HCT116 (cell line): ENCODE measurements around the gene IL17RD. TPM values are rescaled to one million over a fixed set of nuclear protein-coding genes. Genes with fewer than 3 reads are reported as not detected.

Source experiments
- ATAC-seq: fragments of 200-7000 bp; cut with Tn5 transposase; 2 replicates; pipeline ENCODE4 v1.9.1; 2020; ENCODE audit warnings: mild to moderate bottlenecking, moderate library complexity
- BruUV-seq: library from RNA; stranded (reverse); fragments of 400-500 nt; replicated peaks from 2 replicates; lab custom pipeline; 2021; lab: Mats Ljungman, UMichigan
- CTCF ChIA-PET: fragments of 300-600 bp; sonication (Branson Sonifier 250); formaldehyde crosslinking; loops from one replicate; lab custom pipeline; 2021; ENCODE audit warnings: antibody characterized with exemption; lab: Charles Lee
- POLR2A ChIA-PET: fragments of 300-600, 350-600 bp; sonication (Branson Sonifier 250); formaldehyde crosslinking; loops from one replicate; lab custom pipeline; 2021; ENCODE audit warnings: antibody characterized with exemption; lab: Charles Lee
- RAD21 ChIA-PET, 2 experiments: fragments of 300-600 bp; sonication (Branson Sonifier 250); formaldehyde crosslinking; loops; one replicate each; lab custom pipeline; 2023; ENCODE audit warnings: low total read pairs in 2 of 2; ENCODE audit not compliant: uncharacterized antibody in 2 of 2, unreplicated experiment in 2 of 2, low non-redundant PET in 1 of 2; lab: Charles Lee
- DNase-seq: peaks from one replicate; pipeline ENCODE4 v3.0.0-alpha.2; 2010; ENCODE audit warnings: low read depth, low spot score
- H2AFZ ChIP-seq: fragments of 200-600 bp; shearing (Covaris generic), sonication (generic); 2 replicates; pipeline ENCODE4 v1.6.1; 2017; ENCODE audit warnings: low read depth, mixed run types, mixed read lengths, antibody characterized with exemption, low read length; ENCODE audit not compliant: poor library complexity, severe bottlenecking
- H3K27ac ChIP-seq: 2 replicates; pipeline ENCODE4 v1.5.1; 2012; ENCODE audit warnings: low read depth, low read length
- H3K27me3 ChIP-seq: fragments of 200-600 bp; sonication (generic); 2 replicates; pipeline ENCODE4 v1.6.1; 2016; ENCODE audit warnings: mixed run types, low read length, mixed read lengths; ENCODE audit not compliant: insufficient read depth
- H3K36me3 ChIP-seq, 2 experiments: fragments of 200-500 bp in 1 of 2; fragments of 200-600 bp in 1 of 2; sonication (Bioruptor generic) in 1 of 2; sonication (generic) in 1 of 2; 2 replicates each; pipeline versions ENCODE4 v1.5.1 to v1.6.1; 2014 to 2016; ENCODE audit warnings: low read length in 2 of 2, inconsistent platforms in 1 of 2, mixed read lengths in 1 of 2, mixed run types in 1 of 2; ENCODE audit not compliant: insufficient read depth in 2 of 2, control insufficient read depth in 1 of 2
- H3K4me1 ChIP-seq, 2 experiments: fragments of 200-600 bp in 1 of 2; sonication (generic) in 1 of 2; 2 replicates each; pipeline versions ENCODE4 v1.5.1 to v1.6.1; 2012 to 2017; ENCODE audit warnings: low read length in 2 of 2, inconsistent platforms in 1 of 2, mild to moderate bottlenecking in 1 of 2, mixed read lengths in 1 of 2, mixed run types in 1 of 2, moderate library complexity in 1 of 2; ENCODE audit not compliant: insufficient read depth in 2 of 2, control insufficient read depth in 1 of 2
- H3K4me2 ChIP-seq: fragments of 200-600 bp; sonication (generic); 2 replicates; pipeline ENCODE4 v1.6.1; 2017; ENCODE audit warnings: mixed run types, low read length, mixed read lengths
- H3K4me3 ChIP-seq, 2 experiments: fragments of 200-600 bp in 1 of 2; sonication (generic) in 1 of 2; replicated peaks in 1 of 2; 2 replicates each; pipeline ENCODE4 v1.5.1; 2011 to 2016; ENCODE audit warnings: low read length in 2 of 2, control low read depth in 1 of 2, low read depth in 1 of 2, mild to moderate bottlenecking in 1 of 2, mixed read lengths in 1 of 2, mixed run types in 1 of 2
- H3K79me2 ChIP-seq: fragments of 200-600 bp; sonication (generic); 2 replicates; pipeline ENCODE4 v1.6.1; 2017; ENCODE audit warnings: mild to moderate bottlenecking, mixed run types, low read length, moderate library complexity, mixed read lengths; ENCODE audit not compliant: insufficient read depth
- H3K9ac ChIP-seq: fragments of 200-600 bp; sonication (generic); 2 replicates; pipeline ENCODE4 v1.6.1; 2016; ENCODE audit warnings: low read length, mixed read lengths
- H3K9me2 ChIP-seq: fragments of 200-600 bp; sonication (generic), shearing (Covaris generic); 2 replicates; pipeline ENCODE4 v1.6.1; 2017; ENCODE audit warnings: mixed run types, mild to moderate bottlenecking, moderate library complexity; ENCODE audit not compliant: insufficient read depth
- H3K9me3 ChIP-seq, 2 experiments: fragments of 200-500 bp in 1 of 2; fragments of 200-600 bp in 1 of 2; sonication (Bioruptor generic) in 1 of 2; sonication (generic) in 1 of 2; 2 replicates each; pipeline ENCODE4 v1.6.1; 2014 to 2017; ENCODE audit warnings: low read length in 2 of 2, mixed read lengths in 2 of 2, inconsistent platforms in 1 of 2, low read depth in 1 of 2, mild to moderate bottlenecking in 1 of 2, mixed run types in 1 of 2, moderate library complexity in 1 of 2; ENCODE audit not compliant: control insufficient read depth in 1 of 2, insufficient read depth in 1 of 2
- H4K20me1 ChIP-seq: fragments of 200-600 bp; sonication (generic), shearing (Covaris generic); 2 replicates; pipeline ENCODE4 v1.6.1; 2017; ENCODE audit warnings: mixed run types, mild to moderate bottlenecking, moderate library complexity; ENCODE audit not compliant: insufficient read depth
- EGR1 ChIP-seq: IDR thresholded peaks from 2 replicates; pipeline ENCODE4 v1.6.1; 2012; ENCODE audit warnings: low read depth
- FOSL1 ChIP-seq: IDR thresholded peaks from 2 replicates; pipeline ENCODE4 v1.6.1; 2012; ENCODE audit warnings: low read depth
- POLR2AphosphoS5 ChIP-seq: IDR thresholded peaks from 2 replicates; pipeline ENCODE4 v1.6.1; 2011; ENCODE audit warnings: mild to moderate bottlenecking, low read depth, low read length, moderate library complexity
- intact Hi-C: fragments of 100-400 bp; cut with micrococcal nuclease; formaldehyde crosslinking; loops from 2 replicates; pipeline ENCODE4 v1.10.0; 2022
- total RNA-seq: library from RNA; stranded (reverse); gene quantifications from one replicate; pipeline ENCODE4 v1.2.1, GENCODE V29; 2021; ENCODE audit not compliant: unreplicated experiment
- TF ChIP-seq, protein P1 (sequence below): IDR thresholded peaks from 2 replicates; pipeline ENCODE4 v1.6.1; 2012
- TF ChIP-seq, protein P2 (sequence below): IDR thresholded peaks from 2 replicates; pipeline ENCODE4 v1.6.1; 2012; ENCODE audit warnings: low read depth

The IL17RD gene
- total RNA-seq, 1 experiment from 2014 or later: 12.3 TPM

DNA sequence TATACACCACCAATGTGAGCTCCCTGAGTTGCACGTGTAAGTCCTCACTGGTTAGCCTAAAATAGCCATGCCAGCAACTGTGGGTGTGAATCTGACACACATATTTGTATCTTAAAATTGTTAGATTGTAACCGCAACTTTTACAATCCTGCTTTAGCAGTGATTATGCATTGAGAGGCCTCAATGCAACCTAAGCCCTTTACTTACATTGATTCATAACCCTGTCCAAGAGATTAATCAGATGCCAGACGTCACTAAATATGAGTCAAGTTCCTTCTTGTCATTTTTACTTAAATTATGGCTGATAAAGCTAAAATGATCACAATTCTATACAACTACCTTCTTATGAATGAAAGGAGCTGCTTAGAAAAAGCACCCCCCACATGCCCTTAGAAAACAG, 46.9 kb downstream of the IL17RD start:
- ChIA-PET POLR2A (no interaction called here), RAD21 (no interaction called here), CTCF (no interaction called here)

More for the DNA sequence above, 46.9 kb downstream of the IL17RD start:
- no TSS peak for BruUV-seq
- no peak for DNase-seq
- no peaks in the 10 kb centered on the region for H4K20me1 ChIP-seq
- no peak overlapping the region for H2AFZ ChIP-seq
- no peaks in the 10 kb centered on the region for H3K9me2 ChIP-seq
- TF ChIP-seq POLR2AphosphoS5: no peak
- TF ChIP-seq EGR1: no peak
- TF ChIP-seq FOSL1: no peak
- TF ChIP-seq, protein P1, sequence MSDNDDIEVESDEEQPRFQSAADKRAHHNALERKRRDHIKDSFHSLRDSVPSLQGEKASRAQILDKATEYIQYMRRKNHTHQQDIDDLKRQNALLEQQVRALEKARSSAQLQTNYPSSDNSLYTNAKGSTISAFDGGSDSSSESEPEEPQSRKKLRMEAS: no peak
- TF ChIP-seq, protein P2, sequence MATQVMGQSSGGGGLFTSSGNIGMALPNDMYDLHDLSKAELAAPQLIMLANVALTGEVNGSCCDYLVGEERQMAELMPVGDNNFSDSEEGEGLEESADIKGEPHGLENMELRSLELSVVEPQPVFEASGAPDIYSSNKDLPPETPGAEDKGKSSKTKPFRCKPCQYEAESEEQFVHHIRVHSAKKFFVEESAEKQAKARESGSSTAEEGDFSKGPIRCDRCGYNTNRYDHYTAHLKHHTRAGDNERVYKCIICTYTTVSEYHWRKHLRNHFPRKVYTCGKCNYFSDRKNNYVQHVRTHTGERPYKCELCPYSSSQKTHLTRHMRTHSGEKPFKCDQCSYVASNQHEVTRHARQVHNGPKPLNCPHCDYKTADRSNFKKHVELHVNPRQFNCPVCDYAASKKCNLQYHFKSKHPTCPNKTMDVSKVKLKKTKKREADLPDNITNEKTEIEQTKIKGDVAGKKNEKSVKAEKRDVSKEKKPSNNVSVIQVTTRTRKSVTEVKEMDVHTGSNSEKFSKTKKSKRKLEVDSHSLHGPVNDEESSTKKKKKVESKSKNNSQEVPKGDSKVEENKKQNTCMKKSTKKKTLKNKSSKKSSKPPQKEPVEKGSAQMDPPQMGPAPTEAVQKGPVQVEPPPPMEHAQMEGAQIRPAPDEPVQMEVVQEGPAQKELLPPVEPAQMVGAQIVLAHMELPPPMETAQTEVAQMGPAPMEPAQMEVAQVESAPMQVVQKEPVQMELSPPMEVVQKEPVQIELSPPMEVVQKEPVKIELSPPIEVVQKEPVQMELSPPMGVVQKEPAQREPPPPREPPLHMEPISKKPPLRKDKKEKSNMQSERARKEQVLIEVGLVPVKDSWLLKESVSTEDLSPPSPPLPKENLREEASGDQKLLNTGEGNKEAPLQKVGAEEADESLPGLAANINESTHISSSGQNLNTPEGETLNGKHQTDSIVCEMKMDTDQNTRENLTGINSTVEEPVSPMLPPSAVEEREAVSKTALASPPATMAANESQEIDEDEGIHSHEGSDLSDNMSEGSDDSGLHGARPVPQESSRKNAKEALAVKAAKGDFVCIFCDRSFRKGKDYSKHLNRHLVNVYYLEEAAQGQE: no peak
- no peak for ATAC-seq
- H3K9ac ChIP-seq: no peak overlapping the region
- no peaks in the 10 kb centered on the region for H3K36me3 ChIP-seq
- intact Hi-C loops: no loop called here
- H3K9me3 ChIP-seq: no peaks in the 10 kb centered on the region
- H3K4me2 ChIP-seq: no peak overlapping the region
- no peak overlapping the region for H3K27ac ChIP-seq
- no peaks in the 10 kb centered on the region for H3K4me1 ChIP-seq
- H3K79me2 ChIP-seq: no peaks in the 10 kb centered on the region
- no peaks in the 10 kb centered on the region for H3K27me3 ChIP-seq
- no peak overlapping the region for H3K4me3 ChIP-seq
